ENCODE measurements around the gene GSDMA.

DNA sequence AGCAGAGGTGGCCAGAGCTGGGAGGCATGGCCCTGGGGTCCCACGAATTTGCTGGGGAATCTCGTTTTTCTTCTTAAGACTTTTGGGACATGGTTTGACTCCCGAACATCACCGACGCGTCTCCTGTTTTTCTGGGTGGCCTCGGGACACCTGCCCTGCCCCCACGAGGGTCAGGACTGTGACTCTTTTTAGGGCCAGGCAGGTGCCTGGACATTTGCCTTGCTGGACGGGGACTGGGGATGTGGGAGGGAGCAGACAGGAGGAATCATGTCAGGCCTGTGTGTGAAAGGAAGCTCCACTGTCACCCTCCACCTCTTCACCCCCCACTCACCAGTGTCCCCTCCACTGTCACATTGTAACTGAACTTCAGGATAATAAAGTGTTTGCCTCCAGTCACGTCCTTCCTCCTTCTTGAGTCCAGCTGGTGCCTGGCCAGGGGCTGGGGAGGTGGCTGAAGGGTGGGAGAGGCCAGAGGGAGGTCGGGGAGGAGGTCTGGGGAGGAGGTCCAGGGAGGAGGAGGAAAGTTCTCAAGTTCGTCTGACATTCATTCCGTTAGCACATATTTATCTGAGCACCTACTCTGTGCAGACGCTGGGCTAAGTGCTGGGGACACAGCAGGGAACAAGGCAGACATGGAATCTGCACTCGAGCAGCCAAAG, 54.7 kb downstream of the GSDMA start:
- no peak for TF ChIP-seq GATA2 (IDR thresholded peaks at IDR 0.05; ENCODE audit: low read depth, low read length)
- TF ChIP-seq GATA3 (IDR thresholded peaks at IDR 0.05; ENCODE audit: low read depth, low read length): no peak
